IPS-11a (cell line): ENCODE results near the gene BUD23.
"Not testable (repeated sequence)": the region's sequence is repeated elsewhere in the genome, so short reads cannot be mapped to it uniquely, and the experiment has no call there.

Experiments
- H3K4me3 ChIP-seq: one replicate; pipeline ENCODE4 v1.5.1; 2013; ENCODE audit warnings: low read depth, low read length, control low read depth

Gene BUD23

GRCh38 chr7:73667344-73668102 is 15.9 kb upstream of the BUD23 start, which contains the start of gene VPS37D:
TSS of gene VPS37D (plus strand) at chr7:73667831. CDS start at chr7:73667959, 128 bp downstream.
- H3K4me3 ChIP-seq: peak within 1 kb of the TSS; percentile 30

GRCh38 chr7:73668103-73668885 is 15.1 kb upstream of the BUD23 start:
- H3K4me3 ChIP-seq: peak overlapping the region; percentile 30

GRCh38 chr7:73668886-73669230 is 14.5 kb upstream of the BUD23 start:
- H3K4me3 ChIP-seq: no peak overlapping the region

GRCh38 chr7:73669288-73669701 is 14.1 kb upstream of the BUD23 start:
- no peak overlapping the region for H3K4me3 ChIP-seq

GRCh38 chr7:73669858-73670385 is 13.5 kb upstream of the BUD23 start:
- H3K4me3 ChIP-seq: no peak overlapping the region

- H3K4me3 ChIP-seq: no peak overlapping the region
Measured at GRCh38 chr7:73671322-73671661, 12.1 kb upstream of the BUD23 start.

- H3K4me3 ChIP-seq: no peak overlapping the region
Measured at GRCh38 chr7:73671857-73672445, 11.4 kb upstream of the BUD23 start.

- no peak overlapping the region for H3K4me3 ChIP-seq
Measured at GRCh38 chr7:73674468-73675124, 8.8 kb upstream of the BUD23 start.

- not testable (repeated sequence) for H3K4me3 ChIP-seq
Measured at GRCh38 chr7:73676062-73676461, 7.3 kb upstream of the BUD23 start.

GRCh38 chr7:73678862-73679261 is 4.5 kb upstream of the BUD23 start:
- no peak overlapping the region for H3K4me3 ChIP-seq

- H3K4me3 ChIP-seq: no peak overlapping the region
Measured at GRCh38 chr7:73679709-73680108, 3.7 kb upstream of the BUD23 start.

- no peak overlapping the region for H3K4me3 ChIP-seq
Measured at GRCh38 chr7:73680501-73680900, 2.9 kb upstream of the BUD23 start.

GRCh38 chr7:73681031-73681430 is 2.4 kb upstream of the BUD23 start:
- H3K4me3 ChIP-seq: no peak overlapping the region

- peak overlapping the region; percentile 99 for H3K4me3 ChIP-seq
Measured at GRCh38 chr7:73682745-73683055, 697 bp upstream of the BUD23 start.

- peak overlapping the region; percentile 99 for H3K4me3 ChIP-seq
Measured at GRCh38 chr7:73683788-73684693, 644 bp downstream of the BUD23 start.

- no peak overlapping the region for H3K4me3 ChIP-seq
Measured at GRCh38 chr7:73685311-73685710, 1.9 kb downstream of the BUD23 start.

- no peak overlapping the region for H3K4me3 ChIP-seq
Measured at GRCh38 chr7:73688288-73688687, 4.9 kb downstream of the BUD23 start.

GRCh38 chr7:73690646-73691045 is 7.2 kb downstream of the BUD23 start:
- no peak overlapping the region for H3K4me3 ChIP-seq

GRCh38 chr7:73696372-73696771 is 13.0 kb downstream of the BUD23 start:
- no peak overlapping the region for H3K4me3 ChIP-seq

GRCh38 chr7:73698410-73698809 is 15.0 kb downstream of the BUD23 start:
- no peak overlapping the region for H3K4me3 ChIP-seq
